SK-N-SH (cell line): ENCODE data around the gene SPRED2. TPM values are rescaled to one million over a fixed set of nuclear protein-coding genes. Genes with fewer than 3 reads are reported as not detected.

Experiments
- CTCF ChIA-PET: fragments of 300-600, 350-600 bp; formaldehyde crosslinking; extraction: SDS; loops from one replicate; lab custom pipeline; 2021; lab: Yijun Ruan, JAX
- POLR2A ChIA-PET: fragments of 350-600 bp; sonication (Branson Sonifier 250); formaldehyde crosslinking; extraction: SDS; loops from one replicate; lab custom pipeline; 2020; ENCODE audit warnings: antibody characterized with exemption, inconsistent platforms; lab: Yijun Ruan, JAX
- DNase-seq: peaks from one replicate; pipeline ENCODE4 v3.0.0; 2012
- H2AFZ ChIP-seq: fragments of 200-600 bp; sonication (generic); 2 replicates; pipeline ENCODE4 v1.8.1; 2016; ENCODE audit warnings: antibody characterized with exemption, mild to moderate bottlenecking, low read depth
- H3F3A ChIP-seq: fragments of 200-600 bp; sonication (generic); replicated peaks from 2 replicates; pipeline ENCODE3; 2016; ENCODE audit warnings: antibody characterized with exemption, mild to moderate bottlenecking; ENCODE audit not compliant: insufficient read depth
- H3K27ac ChIP-seq, 2 experiments: fragments of 200-500 bp in 1 of 2; fragments of 200-600 bp in 1 of 2; sonication (Bioruptor generic) in 1 of 2; sonication (generic), shearing (Covaris generic) in 1 of 2; 2 replicates each; pipeline versions ENCODE4 v1.5.1 to v1.6.1; 2014 to 2016; ENCODE audit warnings: low read depth in 2 of 2, inconsistent platforms in 1 of 2, low read length in 1 of 2, mild to moderate bottlenecking in 1 of 2, mixed read lengths in 1 of 2
- H3K27me3 ChIP-seq: fragments of 200-600 bp; sonication (generic), shearing (Covaris generic); 2 replicates; pipeline ENCODE4 v1.6.1; 2016; ENCODE audit warnings: mixed run types; ENCODE audit not compliant: insufficient read depth
- H3K36me3 ChIP-seq, 2 experiments: fragments of 200-500 bp in 1 of 2; fragments of 200-600 bp in 1 of 2; sonication (Bioruptor generic) in 1 of 2; sonication (generic) in 1 of 2; replicated peaks in 1 of 2; 2 replicates each; pipeline versions ENCODE3 to v1.5.1; 2014 to 2016; ENCODE audit warnings: low read length in 1 of 2, mild to moderate bottlenecking in 1 of 2; ENCODE audit not compliant: insufficient read depth in 2 of 2, control insufficient read depth in 1 of 2
- H3K4me1 ChIP-seq, 2 experiments: fragments of 200-500 bp in 1 of 2; fragments of 200-600 bp in 1 of 2; sonication (Bioruptor generic) in 1 of 2; sonication (generic), shearing (Covaris generic) in 1 of 2; 2 replicates each; pipeline versions ENCODE4 v1.5.1 to v1.6.1; 2014 to 2016; ENCODE audit warnings: low read depth in 1 of 2, low read length in 1 of 2, mixed run types in 1 of 2; ENCODE audit not compliant: insufficient read depth in 2 of 2, control insufficient read depth in 1 of 2
- H3K4me2 ChIP-seq: fragments of 200-600 bp; sonication (generic), shearing (Covaris generic); 2 replicates; pipeline ENCODE4 v1.6.1; 2017; ENCODE audit warnings: mixed run types
- H3K4me3 ChIP-seq, 2 experiments: fragments of 200-500 bp in 1 of 2; fragments of 200-600 bp in 1 of 2; sonication (Bioruptor generic) in 1 of 2; sonication (generic), shearing (Covaris generic) in 1 of 2; 2 replicates each; pipeline versions ENCODE4 v1.5.1 to v1.8.1; 2014 to 2016; ENCODE audit warnings: low read depth in 2 of 2, inconsistent platforms in 1 of 2, low read length in 1 of 2, mild to moderate bottlenecking in 1 of 2, mixed read lengths in 1 of 2, moderate library complexity in 1 of 2
- H3K79me2 ChIP-seq: fragments of 200-600 bp; sonication (generic); 2 replicates; pipeline ENCODE4 v1.8.1; 2017; ENCODE audit warnings: mild to moderate bottlenecking; ENCODE audit not compliant: insufficient read depth
- H3K9ac ChIP-seq: fragments of 200-600 bp; sonication (generic); 2 replicates; pipeline ENCODE4 v1.6.1; 2017; ENCODE audit warnings: mixed run types
- H3K9me2 ChIP-seq: fragments of 200-600 bp; sonication (generic); 2 replicates; pipeline ENCODE4 v1.6.1; 2017; ENCODE audit warnings: mixed run types
- H3K9me3 ChIP-seq: fragments of 200-600 bp; sonication (generic); 2 replicates; pipeline ENCODE4 v1.6.1; 2017; ENCODE audit warnings: mixed run types, mild to moderate bottlenecking, moderate library complexity
- H4K20me1 ChIP-seq: fragments of 200-600 bp; sonication (generic); 2 replicates; pipeline ENCODE4 v1.6.1; 2017; ENCODE audit warnings: mild to moderate bottlenecking, mixed run types; ENCODE audit not compliant: insufficient read depth
- ELF1 ChIP-seq: IDR thresholded peaks from 2 replicates; pipeline ENCODE4 v1.4.0; 2012
- EP300 ChIP-seq, 2 experiments: IDR thresholded peaks; 2 replicates each; pipeline versions ENCODE4 v1.4.0 to v1.6.1; 2012; ENCODE audit warnings: borderline replicate concordance in 1 of 2, low read depth in 1 of 2, low read length in 1 of 2
- EZH2phosphoT487 ChIP-seq: fragments of 200-600 bp; sonication (generic); IDR thresholded peaks from 2 replicates; pipeline ENCODE4 v1.6.1; 2017; ENCODE audit warnings: low read depth, mixed run types, mild to moderate bottlenecking, antibody characterized with exemption, moderate library complexity, borderline replicate concordance
- FOXM1 ChIP-seq: IDR thresholded peaks from 2 replicates; pipeline ENCODE4 v1.4.0; 2012; ENCODE audit warnings: low read depth, mild to moderate bottlenecking
- GABPA ChIP-seq: IDR thresholded peaks from 2 replicates; pipeline ENCODE4 v1.4.0; 2012; ENCODE audit warnings: low read depth, mild to moderate bottlenecking
- GATA2 ChIP-seq: sonication (generic); formaldehyde crosslinking; IDR thresholded peaks from 2 replicates; pipeline ENCODE4 v1.5.0; 2020; ENCODE audit warnings: mild to moderate bottlenecking, missing genetic modification reagents
- IRF3 ChIP-seq: fragments of 150-350 bp; IDR thresholded peaks from 2 replicates; pipeline ENCODE4 v1.6.1; 2016; ENCODE audit warnings: mild to moderate bottlenecking, low read depth, low read length
- JUND ChIP-seq: IDR thresholded peaks from 2 replicates; pipeline ENCODE4 v1.4.0; 2012
- MAX ChIP-seq: IDR thresholded peaks from 2 replicates; pipeline ENCODE4 v1.4.0; 2012; ENCODE audit warnings: low read depth
- MEF2A ChIP-seq: IDR thresholded peaks from 2 replicates; pipeline ENCODE4 v1.4.0; 2012; ENCODE audit warnings: low read depth, borderline replicate concordance
- NFIC ChIP-seq: IDR thresholded peaks from 2 replicates; pipeline ENCODE4 v1.4.0; 2012; ENCODE audit warnings: borderline replicate concordance
- PBX3 ChIP-seq: IDR thresholded peaks from 2 replicates; pipeline ENCODE4; 2012
- RAD21 ChIP-seq: IDR thresholded peaks from 2 replicates; pipeline ENCODE4 v1.6.1; 2012; ENCODE audit warnings: mild to moderate bottlenecking, low read length
- RCOR1 ChIP-seq: fragments of 150-350 bp; IDR thresholded peaks from 2 replicates; pipeline ENCODE4 v1.6.1; 2017; ENCODE audit warnings: antibody characterized with exemption, low read length
- REST ChIP-seq: IDR thresholded peaks from 2 replicates; pipeline ENCODE4 v1.6.1; 2012; ENCODE audit warnings: mild to moderate bottlenecking, low read depth, low read length, moderate library complexity
- RFX5 ChIP-seq: IDR thresholded peaks from 2 replicates; pipeline ENCODE4 v1.6.1; 2012; ENCODE audit warnings: mild to moderate bottlenecking, improper control_type of control experiment, low read length
- RXRA ChIP-seq: IDR thresholded peaks from 2 replicates; pipeline ENCODE4 v1.4.0; 2012; ENCODE audit warnings: low read depth, mild to moderate bottlenecking, borderline replicate concordance
- SMC3 ChIP-seq: IDR thresholded peaks from 2 replicates; pipeline ENCODE4 v1.6.1; 2012; ENCODE audit warnings: low read depth, low read length, improper control_type of control experiment
- USF2 ChIP-seq: fragments of 150-350 bp; IDR thresholded peaks from 2 replicates; pipeline ENCODE4 v1.6.1; 2017; ENCODE audit warnings: antibody characterized with exemption, low read length, low read depth, borderline replicate concordance
- YY1 ChIP-seq: IDR thresholded peaks from 2 replicates; pipeline ENCODE4 v1.4.0; 2012; ENCODE audit warnings: low read depth, mild to moderate bottlenecking
- ZBTB33 ChIP-seq: IDR thresholded peaks from 2 replicates; pipeline ENCODE4 v1.4.0; 2012; ENCODE audit warnings: low read depth, borderline replicate concordance
- WGBS: methylation state at CpG from one replicate; pipeline ENCODE4 v1.1.6; 2017; ENCODE audit warnings: low lambda C conversion rate; 5-methylcytosine and 5-hydroxymethylcytosine counted together
- polyA plus RNA-seq, 3 experiments: library from polyadenylated mRNA; depleted of rRNA; stranded (reverse); fragments of >200 nt; gene quantifications; 2 replicates each; pipeline ENCODE4 v1.2.3, GENCODE V29; 2012

SPRED2 gene
- polyA plus RNA-seq, 1 of the 3 experiments (the other 2 are of a cell fraction): 21.9 TPM

GRCh38 chr2:65331336-65332025, 100.9 kb downstream of the SPRED2 start (continued):
- no peak for TF ChIP-seq ZBTB33
- TF ChIP-seq GATA2: no peak
- no peak for TF ChIP-seq YY1
- no peak for TF ChIP-seq NFIC
- no peak for TF ChIP-seq PBX3
- no peak for TF ChIP-seq MAX
- TF ChIP-seq JUND: no peak
- no peak for TF ChIP-seq USF2

GRCh38 chr2:65329525-65329924, 102.9 kb downstream of the SPRED2 start:
- ChIA-PET CTCF (interaction anchor here (1.0 to 2.3 kb wide), 2 partner anchors 11 to 64 kb away, joined by 3 to 9 read pairs; no protein-coding TSS in a partner anchor), POLR2A (no interaction called here)
- H3K27ac ChIP-seq: peak overlapping the region in 1 of 2 experiments; percentile 37; a peak in 1 of 4 replicates
- H3F3A ChIP-seq: no peaks in the 10 kb centered on the region
- H3K27me3 ChIP-seq: no peaks in the 10 kb centered on the region
- H3K4me3 ChIP-seq: no peak overlapping the region
- H4K20me1 ChIP-seq: no peaks in the 10 kb centered on the region
- peaks cover 7 to 19% of the 10 kb centered on the region in 2 experiments; a peak in 2 of 4 replicates for H3K4me1 ChIP-seq
- H3K9me2 ChIP-seq: no peaks in the 10 kb centered on the region
- peaks cover 12% of the 10 kb centered on the region for H3K79me2 ChIP-seq
- no peak overlapping the region for H2AFZ ChIP-seq
- no peak overlapping the region for H3K9ac ChIP-seq
- H3K4me2 ChIP-seq: no peak overlapping the region
- H3K9me3 ChIP-seq: no peaks in the 10 kb centered on the region
- DNase-seq: no peak
- 89% methylated on average over 5 of the region's 5 CpGs for WGBS
- H3K36me3 ChIP-seq: peaks cover 43 to 51% of the 10 kb centered on the region in 2 experiments
- TF ChIP-seq REST (no peak), GABPA (no peak), EZH2phosphoT487 (no peak), RAD21 (no peak), SMC3 (no peak), PBX3 (no peak), RCOR1 (no peak), RFX5 (no peak), ELF1 (no peak), EP300 (IDR thresholded peaks at IDR 0.05; ENCODE audit: borderline replicate concordance in 1 of 2, low read depth in 1 of 2, low read length in 1 of 2) (no peak), MEF2A (no peak), RXRA (no peak), IRF3 (no peak), MAX (no peak), NFIC (no peak), FOXM1 (no peak)
